ENCODE data around the gene CRTC3. TPM values are rescaled to one million over a fixed set of nuclear protein-coding genes. Genes with fewer than 3 reads are reported as not detected.
A peak's percentile ranks its signal among the peaks of the same experiment; 100 is the strongest.

The CRTC3 gene
- total RNA-seq, 1 experiment from 2014 or later = 10.5 TPM

- no peak for DNase-seq (ENCODE audit: low read depth)
These were observed 63.9 kb downstream of the CRTC3 start for GRCh38 chr15:90593499-90594158.

- DNase-seq (ENCODE audit: low read depth) = no peak
These were observed 64.6 kb downstream of the CRTC3 start for GRCh38 chr15:90594301-90594738.

DNA sequence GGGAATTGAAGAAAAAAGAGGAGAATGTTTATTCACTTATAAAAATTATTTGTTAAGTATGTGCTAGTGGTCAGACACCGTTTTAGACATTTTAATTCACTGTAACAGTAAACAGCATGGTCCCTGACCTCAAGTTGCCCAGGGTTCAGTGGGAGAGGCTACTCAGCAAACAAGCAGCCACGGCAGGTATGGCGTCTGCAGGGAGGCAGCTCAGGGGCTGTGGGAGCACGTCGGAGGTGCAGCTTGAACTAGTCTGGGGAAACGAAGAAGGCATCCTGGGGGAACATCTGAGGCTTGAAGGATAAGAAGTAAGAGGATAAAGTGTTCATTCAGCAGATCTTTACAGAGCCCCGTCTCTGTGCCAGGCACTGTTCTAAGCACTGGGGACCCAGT is 66.0 kb downstream of the CRTC3 start:
- no peak for DNase-seq (ENCODE audit: low read depth)

- no peak for DNase-seq (ENCODE audit: low read depth)
These were observed 67.2 kb downstream of the CRTC3 start for GRCh38 chr15:90596943-90597342.

DNA sequence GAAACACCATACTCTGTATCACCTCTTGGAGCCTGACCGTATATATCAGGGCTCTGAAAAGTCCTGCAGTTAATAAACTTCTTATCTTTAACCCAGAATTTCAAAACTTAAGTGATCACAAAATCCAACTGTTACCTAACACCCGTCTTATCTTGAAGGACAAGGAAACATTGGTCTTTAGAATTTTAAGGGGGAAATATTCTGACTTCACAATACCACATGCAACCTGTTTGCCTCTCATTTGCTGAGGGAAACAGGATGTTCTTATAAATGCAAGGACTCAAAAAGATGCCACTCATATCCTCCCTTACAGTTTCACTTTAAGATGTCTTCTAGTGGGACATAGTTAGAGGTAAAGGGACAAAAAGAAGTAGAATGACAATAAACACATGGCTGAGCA is 67.9 kb downstream of the CRTC3 start:
- no peak for DNase-seq (ENCODE audit: low read depth)

DNA sequence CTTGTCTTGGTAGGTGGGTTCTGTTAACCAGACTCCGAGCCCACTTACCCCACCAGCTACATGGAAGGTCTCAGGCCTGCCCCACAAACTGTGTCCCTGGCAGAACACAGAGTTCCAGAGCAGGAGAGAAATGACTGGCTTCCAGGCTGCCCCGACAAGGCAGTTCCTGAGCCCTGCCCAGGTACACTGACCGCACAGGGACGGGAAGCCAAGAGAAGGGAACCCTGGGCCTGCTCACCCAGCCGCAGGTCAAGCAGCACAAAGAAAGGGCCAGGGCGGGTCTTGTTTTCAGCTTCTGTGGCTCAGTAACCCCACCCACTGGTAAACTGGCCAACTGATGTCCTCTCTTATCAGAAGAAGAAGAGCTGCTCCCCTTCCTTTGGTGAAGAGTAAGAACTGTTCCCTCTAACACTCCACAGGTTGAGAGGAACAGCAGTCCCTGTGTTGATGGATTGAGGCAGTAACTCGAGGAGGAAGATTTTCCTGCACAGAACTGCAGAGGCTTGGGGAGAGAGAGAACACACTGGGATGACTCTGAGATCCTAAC is 68.4 kb downstream of the CRTC3 start:
- peak; percentile 36 for DNase-seq (ENCODE audit: low read depth)

DNA sequence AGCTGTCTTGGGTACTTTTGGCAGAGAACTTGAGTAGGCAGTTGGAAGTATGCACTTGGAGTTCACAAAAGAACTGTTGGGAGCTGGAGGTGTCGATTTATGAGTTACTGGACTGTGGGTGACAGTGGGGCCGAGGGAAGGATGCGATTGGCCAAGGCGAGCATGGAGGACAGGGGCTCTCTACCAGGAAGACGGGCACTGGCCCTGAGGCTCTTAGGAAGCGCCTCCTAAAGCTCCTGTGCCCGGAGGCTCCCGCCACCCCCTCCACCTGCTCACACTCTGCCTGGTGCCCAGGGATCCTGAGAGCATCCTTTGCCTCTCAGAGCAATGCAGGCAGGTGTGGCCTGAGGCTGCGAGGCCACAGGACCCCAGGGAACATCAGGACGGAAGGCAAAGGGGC is 69.0 kb downstream of the CRTC3 start:
- DNase-seq (ENCODE audit: low read depth) = no peak

- no peak for DNase-seq (ENCODE audit: low read depth)
These were observed 69.4 kb downstream of the CRTC3 start for GRCh38 chr15:90599116-90599515.

DNA sequence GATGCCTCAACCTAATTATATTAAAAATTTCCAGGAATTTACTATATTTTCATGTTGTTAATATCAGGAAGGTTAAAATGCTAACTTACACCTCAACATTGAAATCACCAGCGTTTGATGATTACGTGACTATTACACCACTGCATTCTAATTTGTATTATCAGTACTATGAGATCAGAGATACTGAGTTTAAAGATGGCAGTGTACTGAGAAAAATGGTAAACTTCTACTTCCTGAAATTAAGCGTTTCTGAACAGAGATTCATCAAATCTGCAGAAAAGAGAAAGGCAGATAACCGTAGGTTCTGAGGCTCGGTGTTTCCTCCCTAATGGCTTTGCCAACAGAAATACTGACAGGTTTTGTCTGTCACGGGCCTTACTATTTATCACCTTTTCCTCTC is 69.9 kb downstream of the CRTC3 start:
- DNase-seq (ENCODE audit: low read depth) = no peak

DNA sequence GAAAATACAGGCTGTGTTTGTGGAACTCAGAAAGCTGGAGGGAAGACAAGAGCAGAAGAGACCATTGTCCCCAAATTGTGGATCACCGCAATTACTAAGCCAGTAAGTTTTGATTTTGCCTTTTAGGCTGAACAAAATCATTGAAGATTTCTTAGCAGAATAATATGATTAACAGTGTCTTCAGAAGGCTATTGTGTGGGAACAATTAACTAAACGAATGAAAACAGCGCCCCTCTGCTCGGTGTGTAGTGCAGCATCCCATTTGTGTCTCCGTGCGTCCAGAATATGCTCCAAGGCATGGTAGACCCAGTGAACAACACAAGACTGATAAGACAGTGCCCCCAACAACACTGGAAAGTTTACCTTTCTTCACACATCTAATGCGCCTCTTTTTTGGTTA is 71.2 kb downstream of the CRTC3 start:
- no peak for DNase-seq (ENCODE audit: low read depth)

- DNase-seq (ENCODE audit: low read depth) = peak; percentile 35
These were observed 74.2 kb downstream of the CRTC3 start for GRCh38 chr15:90603893-90604292.

GRCh38 chr15:90606641-90607040 is 76.9 kb downstream of the CRTC3 start:
- no peak for DNase-seq (ENCODE audit: low read depth)

DNA sequence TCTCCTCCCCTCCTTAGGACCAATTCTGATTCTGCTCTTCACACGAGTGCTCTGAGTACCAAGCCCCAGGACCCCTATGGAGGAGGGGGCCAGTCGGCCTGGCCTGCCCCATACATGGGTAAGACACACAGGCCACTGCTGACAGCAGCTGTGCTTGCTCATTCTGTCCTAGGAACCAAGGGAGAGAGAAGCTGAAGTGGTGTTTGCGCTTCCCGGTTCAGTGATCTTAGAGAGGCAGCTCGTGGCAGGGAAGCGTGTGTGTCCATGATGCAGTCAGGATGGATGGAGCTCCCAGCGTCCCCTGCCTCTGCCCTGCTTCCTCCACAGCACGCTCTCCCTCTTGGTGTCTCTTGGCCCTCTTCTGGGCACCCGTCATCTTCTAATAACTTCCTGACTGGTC is 77.6 kb downstream of the CRTC3 start:
- no peak for DNase-seq (ENCODE audit: low read depth)

DNA sequence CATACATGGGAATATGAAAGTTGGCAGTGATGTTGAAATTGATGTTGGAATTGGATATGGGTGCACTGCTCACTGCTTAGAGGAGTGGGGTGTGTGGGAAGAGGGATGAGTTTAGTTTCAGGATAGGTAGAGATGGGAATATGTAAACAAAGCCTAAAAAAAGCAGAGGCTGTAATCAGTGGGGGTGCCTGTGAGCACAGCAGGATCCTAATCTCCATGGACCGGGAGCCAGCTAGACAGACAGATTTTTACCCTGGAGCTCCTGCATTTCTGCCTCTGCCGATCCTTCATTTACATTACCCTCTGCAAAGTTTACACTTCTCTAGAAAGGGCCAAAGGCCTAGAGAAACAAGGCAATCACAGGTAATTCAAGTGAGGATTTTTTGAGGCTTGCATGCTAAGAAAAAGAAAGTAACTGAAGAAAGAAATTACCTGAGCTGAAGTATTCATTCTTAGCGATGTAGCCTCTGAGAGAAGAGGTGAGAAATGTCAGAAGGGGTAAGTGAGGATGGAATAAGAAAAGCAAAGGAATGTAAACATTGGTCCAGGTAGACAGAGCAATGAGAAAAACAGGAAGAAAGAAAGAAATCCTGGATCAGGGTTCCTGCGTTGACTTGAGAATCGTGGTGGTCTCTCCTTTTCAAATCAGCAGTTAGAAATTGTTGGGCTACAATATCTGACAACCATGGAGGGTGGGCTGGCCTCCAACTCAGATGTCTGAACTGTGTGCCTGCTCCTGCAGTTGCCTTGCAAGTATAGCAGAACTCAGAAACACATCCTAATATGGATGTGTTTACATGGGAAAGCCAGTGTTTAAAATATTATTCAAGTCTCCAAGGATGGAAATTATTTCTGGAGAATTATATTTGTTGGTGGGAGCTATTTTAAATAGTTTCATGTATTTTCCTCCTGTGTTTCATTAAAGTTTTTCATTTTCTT is 79.8 kb downstream of the CRTC3 start:
- DNase-seq (ENCODE audit: low read depth) = no peak

DNA sequence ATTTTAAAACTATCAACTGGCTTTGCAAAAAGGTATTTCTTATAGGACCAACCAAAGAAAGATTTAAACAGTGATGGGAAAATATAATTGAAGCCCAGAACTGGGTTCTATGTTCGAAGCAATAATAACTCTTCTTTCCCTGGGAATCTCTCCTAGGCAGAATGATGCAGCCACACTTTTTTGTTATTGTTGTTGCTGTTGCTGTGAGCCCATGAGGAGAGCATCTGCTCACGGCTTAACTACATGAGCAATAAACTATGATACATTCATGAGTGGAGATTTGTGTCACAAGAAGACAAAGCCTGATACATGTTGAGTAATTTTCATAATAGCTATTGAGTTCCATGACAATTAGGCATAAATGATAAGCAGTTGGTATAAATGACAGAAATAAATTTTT is 80.5 kb downstream of the CRTC3 start:
- DNase-seq (ENCODE audit: low read depth) = no peak

DNA sequence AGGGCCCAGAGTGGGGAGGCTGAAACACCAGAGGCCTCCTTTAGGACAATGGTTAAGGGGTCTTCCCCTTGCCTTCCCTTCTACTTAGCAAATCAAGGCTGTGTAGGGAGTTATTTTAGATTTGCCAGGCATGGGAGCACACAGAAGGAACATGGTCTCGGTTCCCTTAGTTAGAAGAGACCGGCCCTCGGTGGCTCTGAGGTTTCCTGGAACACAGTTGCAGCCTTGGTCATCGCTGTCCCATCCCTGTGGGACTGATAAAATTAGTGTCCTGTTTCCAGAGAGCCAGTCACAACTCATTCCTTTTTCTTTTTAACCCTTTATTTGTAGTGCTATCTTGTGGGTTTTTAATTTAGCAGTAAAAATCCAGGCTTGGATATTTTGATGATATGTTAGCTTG is 81.4 kb downstream of the CRTC3 start:
- no peak for DNase-seq (ENCODE audit: low read depth)

GRCh38 chr15:90617171-90617570 is 87.4 kb downstream of the CRTC3 start:
- no peak for DNase-seq (ENCODE audit: low read depth)

GRCh38 chr15:90617668-90618097 is 88.0 kb downstream of the CRTC3 start:
- DNase-seq (ENCODE audit: low read depth) = no peak

GRCh38 chr15:90618330-90619125 is 88.8 kb downstream of the CRTC3 start:
- no peak for DNase-seq (ENCODE audit: low read depth)

GRCh38 chr15:90619468-90619867 is 89.7 kb downstream of the CRTC3 start:
- DNase-seq (ENCODE audit: low read depth) = no peak

DNA sequence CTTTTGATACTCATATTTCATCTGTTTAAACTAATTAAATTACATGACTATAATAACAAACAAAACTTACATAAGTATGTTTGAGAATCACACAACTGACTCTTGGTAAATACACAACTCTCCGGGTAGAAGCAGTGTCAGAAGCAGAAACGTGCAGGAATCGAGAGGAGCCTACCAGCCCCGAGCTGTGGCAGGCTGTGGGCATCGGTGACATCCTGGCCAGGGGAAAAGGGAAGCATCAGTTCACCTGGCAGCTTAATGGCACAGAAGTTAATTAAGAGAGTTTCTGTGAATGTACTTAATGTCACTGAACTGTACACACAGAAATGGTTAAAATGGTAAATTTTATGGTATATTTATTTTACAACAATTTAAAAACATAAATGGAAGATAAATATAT is 90.2 kb downstream of the CRTC3 start:
- DNase-seq (ENCODE audit: low read depth) = no peak

Data from RPMI7951 (cell line).